ENCODE measurements around the gene ZNF286A.
"Not testable (repeated sequence)": the region's sequence is repeated elsewhere in the genome, so short reads cannot be mapped to it uniquely, and the experiment has no call there.

ZNF286A gene

DNA sequence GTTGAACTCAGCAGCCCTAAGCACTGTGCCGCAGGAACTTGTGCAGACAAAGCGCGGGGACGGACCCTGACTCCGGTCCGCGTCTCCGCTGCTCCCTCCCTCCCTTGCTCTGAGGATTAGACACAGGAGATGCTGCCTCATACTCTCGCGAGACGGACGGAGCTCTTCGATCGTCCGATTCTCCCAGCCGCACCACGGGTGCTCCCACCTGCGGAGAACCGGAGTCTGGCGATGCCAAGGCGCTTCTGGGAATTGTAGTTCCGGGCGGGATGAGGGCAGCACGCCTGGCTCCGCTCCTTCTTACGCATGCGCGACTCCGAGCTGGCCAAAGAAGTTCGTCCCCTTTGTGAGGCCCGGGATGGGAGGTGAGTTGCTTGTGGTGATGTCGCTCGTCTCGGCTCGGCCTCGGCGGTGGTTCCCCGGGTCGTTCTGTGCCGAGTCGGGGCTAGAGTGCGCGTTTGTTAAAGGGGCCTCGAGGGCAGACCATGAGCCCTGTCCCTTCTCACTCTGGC lies at the start of gene ZNF286A:
TSS of gene ZNF286A (plus strand) at position 340 of the 512 bp plus-strand sequence. CDS start 578 bp downstream, outside the sequence.
- DNase-seq (ENCODE audit: low read depth in 2 of 2): peak; percentile 93 to 99

DNA sequence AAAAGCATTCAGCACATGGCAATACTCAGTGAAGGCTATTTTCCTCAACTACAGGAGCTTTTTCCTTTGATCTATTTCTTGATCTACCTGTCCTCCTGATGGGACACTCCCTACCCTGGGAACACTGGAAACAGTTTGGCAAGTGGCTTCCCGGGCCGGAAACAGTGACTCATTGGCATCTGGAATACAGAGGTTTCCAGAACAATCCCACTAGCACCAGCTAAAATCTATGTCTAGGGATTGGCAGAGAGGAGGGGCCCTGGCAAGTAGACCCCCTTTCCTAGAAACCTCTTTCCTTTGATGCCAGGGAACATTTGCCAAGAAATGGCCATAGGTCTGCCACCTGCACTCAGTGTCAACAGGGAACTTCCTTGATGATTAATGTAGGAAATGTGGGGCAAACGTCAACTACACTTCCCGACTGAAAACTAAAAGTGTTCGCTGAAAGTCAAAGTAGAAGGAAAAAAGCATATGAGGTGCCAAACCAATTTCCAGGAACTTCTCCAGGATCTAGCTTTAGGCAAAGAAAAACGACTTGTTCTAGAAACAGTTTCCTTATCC lies 49.6 kb upstream of the ZNF286A start:
- no peak for DNase-seq (ENCODE audit: low read depth in 2 of 2)

DNA sequence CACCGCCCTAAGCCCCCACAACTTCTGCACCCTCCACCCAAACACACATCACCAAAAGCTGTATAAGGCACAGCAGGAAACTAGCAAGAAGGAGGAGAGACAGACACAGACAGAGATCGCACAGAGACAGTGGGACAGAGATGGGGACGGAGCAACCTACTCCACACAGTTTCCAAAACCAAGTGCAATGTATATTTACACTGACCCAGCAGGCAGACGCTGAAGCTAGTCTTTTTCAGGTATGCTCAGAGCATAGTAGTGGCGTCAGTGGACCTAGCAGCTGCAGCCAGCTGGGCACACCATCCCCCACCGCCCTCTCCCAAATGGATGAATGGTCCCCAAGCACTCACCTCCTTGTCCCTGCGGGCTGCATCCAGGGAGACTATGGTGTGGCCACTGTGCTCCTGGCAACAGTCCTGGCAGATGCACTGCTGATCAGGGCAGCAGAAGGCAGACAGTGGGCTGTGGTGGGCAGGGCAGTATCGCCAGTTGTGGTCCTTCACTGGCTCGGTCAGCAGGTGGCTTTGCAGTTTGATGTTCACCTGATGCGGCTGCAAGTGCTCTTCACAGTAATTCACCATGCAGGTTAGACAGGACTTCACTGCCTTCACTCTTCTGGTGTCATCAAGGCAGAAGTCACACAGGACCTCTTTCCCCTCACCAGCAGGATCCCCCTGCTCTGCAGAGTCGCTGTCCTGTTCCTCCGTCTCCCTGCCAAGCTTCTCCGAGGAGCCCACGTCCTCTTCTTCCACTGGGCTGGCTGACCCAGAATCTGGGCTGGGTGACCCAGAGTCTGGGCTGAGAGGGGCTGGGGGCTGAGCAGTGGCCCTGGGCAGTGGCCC lies 48.6 kb upstream of the ZNF286A start:
- DNase-seq (ENCODE audit: low read depth in 2 of 2): no peak

DNA sequence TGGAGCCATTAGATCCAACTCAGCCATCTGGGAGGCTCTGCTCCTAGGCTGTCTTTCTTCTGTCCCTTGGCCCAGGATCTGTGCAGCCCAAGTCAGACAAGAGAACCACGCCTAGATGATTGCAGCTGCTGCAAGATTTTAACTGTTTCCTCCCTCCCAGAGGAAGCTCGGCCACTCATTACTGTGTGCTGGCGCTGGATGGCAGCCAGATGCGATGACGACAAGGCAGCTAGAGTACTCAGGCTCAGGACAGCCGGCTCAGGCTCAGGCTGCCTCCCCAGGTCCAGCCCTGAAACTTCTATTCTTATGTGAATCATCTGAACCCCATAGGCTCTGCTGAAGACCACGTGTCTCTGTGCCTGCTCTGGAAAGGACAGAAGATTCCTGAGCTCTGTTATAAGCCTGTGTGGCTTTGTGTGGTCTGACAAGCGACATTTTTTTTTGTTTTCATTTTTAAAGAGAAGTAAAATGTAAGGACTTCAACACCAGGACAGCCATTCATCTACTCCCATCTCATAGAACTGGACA lies 47.9 kb upstream of the ZNF286A start:
- DNase-seq (ENCODE audit: low read depth in 2 of 2): peak in 1 of 2 donors; percentile 1

DNA sequence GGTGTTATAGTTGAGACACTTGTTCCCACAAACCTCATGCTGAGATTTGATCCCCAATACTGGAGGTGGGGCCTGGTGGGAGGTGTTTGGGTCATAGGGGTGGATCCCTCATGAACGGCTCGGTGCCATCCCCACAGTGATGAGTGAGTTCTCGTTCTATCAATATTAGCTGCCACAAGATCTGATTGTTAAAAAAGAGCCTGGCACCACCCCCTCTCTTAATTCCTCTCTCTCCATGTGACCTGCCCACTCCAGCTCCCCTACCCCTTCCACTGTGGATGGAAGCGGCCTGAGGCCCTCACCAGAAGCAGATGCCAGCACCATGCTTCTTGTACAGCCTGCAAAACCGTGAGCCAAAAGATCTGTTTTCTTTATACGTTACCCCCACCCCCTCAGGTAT lies 46.6 kb upstream of the ZNF286A start:
- no peak for DNase-seq (ENCODE audit: low read depth in 2 of 2)

DNA sequence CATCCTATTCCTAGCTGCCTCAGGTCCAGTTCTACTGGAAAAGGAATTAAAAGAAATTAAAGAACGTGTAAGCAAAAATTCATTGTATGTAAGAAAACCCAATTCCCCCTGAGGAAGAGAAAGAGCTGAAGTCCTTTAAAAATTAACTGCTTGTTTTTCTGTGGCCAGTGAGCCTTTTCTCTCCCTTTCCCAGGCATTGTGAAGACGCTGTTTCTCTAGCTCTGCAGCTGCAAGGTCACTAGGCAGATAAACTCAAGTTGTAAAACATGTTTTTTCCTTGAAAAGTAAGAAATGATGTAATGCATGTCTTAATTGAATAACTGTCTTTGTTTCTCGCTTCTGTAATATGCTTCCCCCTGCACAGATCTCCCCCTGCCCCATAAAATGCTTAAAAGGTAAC lies 45.2 kb upstream of the ZNF286A start:
- DNase-seq (ENCODE audit: low read depth in 2 of 2): not testable (repeated sequence)

DNA sequence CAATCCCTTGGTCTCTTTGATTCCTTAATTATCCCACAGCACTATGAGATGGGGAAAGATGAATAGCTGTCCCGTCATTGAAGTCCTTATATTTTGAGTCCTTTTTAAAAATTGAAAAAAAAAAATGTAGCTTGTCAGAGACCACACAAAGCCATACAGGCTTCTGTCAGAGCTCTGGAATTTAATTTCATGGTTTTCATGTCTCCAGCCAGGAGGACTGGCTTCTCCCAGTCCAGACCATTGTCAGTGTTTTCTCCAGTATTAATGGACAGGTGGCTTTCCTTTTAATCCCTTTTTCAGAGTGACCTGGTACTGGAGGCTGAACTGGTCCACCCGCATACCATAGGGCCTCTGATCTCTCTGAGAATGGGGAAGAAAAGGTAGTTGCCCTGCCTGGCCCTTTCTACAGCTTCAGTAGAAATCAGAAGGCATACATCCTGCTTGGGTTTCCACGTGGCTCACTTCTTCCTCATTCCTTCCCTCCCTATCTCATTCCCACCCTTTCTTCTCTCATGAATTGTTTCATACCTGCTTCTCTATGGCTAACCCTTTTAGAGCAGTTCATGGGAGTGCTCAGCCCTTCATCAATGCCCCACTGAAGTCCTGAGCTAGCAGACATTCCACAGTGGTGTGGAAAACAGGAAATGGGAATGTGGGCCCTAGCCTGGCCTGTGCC lies 44.5 kb upstream of the ZNF286A start:
- no peak for DNase-seq (ENCODE audit: low read depth in 2 of 2)

DNA sequence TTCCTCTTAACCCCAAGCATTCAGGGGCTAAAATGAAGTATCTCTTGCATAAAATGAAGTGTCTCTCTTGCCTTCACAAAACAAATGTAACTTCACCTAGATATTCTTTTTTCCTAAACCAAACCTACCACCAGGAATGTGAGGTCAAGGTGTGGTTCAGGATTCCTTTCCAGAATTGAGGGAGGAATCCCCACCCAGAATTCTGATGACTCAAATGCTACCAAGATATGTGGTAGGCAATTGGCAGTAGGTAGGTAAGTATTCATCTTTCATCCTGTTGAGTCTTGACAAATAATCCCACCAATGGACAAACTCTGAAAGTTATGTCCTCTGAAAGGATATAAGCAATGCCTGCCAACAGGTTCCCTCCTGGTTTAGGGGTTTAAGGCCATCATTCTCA lies 41.7 kb upstream of the ZNF286A start:
- DNase-seq (ENCODE audit: low read depth in 2 of 2): no peak

DNA sequence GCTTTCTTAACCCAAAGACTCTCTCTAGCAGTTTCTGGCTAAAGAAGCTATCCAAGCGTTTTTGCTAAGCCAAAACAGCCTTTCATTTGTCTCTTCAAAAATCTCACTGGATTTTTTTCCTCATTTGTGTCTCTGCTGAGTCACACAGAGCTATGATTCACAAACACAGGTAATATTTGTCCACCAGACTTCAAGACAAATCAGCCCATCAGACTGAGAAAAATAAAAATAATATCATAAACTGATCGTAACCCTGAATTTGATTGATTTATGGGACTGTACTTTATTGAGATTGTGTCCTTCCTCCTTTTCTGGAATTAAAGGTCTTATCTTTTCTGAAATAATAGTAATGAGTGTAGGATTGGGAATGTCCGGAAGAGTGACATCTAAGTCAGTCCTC lies 41.3 kb upstream of the ZNF286A start:
- DNase-seq (ENCODE audit: low read depth in 2 of 2): no peak

DNA sequence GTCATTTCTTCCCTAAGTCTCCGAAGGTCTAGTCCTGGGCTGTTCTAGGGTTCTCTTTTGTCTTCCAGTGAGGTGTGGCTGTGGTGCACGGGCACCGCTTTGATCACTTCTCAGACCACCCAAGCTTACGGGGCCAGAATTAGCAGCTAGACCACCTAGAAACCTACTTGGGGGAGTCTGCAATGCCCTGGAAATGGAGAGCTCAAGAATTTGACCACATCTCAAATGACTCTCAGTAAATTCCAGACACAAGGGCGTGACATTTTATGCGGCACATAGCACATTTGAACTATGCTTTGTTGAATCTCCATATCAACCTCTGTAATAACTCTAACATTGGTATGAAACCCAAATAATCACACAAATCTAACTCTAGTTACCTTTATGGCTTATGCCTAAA lies 40.3 kb upstream of the ZNF286A start:
- DNase-seq (ENCODE audit: low read depth in 2 of 2): no peak

DNA sequence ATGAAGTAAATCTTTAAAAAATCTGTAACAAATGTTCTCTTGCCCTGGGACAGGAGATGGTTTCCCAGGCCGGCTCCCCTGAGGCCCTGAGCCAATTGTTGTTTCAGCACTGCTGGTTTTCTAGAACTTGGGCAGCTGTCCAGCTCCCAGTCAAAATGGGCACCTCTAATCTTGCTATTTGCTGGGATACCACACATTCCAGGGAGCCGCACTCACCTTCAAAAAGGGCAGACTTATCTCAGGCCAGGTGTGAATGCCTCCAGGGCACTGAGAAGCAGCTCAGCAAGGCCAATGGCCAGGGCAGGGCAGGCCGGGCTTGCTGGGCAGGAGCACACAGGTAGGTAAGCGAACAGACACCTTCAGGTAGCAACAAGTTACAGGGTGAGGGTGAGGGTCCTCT lies 39.9 kb upstream of the ZNF286A start:
- no peak for DNase-seq (ENCODE audit: low read depth in 2 of 2)

DNA sequence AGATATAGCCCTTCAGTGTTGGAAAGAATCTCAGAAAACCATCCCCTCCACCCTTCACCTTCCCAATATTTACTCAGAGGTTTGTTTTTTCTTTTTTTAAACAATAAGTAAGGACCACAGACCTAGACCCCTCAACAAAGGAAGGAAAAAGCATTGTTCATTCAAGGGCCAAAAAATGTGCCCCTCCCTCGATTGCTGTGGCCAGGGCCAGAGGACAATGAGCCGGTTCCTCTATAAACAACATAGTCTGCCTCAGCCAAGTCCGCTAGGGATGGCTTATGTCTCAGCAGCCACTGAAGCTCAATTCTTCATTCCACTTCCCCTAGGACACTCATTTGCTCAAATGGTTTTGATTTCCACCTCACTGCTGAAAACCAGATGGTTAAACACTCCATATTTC lies 39.5 kb upstream of the ZNF286A start:
- DNase-seq (ENCODE audit: low read depth in 2 of 2): no peak

DNA sequence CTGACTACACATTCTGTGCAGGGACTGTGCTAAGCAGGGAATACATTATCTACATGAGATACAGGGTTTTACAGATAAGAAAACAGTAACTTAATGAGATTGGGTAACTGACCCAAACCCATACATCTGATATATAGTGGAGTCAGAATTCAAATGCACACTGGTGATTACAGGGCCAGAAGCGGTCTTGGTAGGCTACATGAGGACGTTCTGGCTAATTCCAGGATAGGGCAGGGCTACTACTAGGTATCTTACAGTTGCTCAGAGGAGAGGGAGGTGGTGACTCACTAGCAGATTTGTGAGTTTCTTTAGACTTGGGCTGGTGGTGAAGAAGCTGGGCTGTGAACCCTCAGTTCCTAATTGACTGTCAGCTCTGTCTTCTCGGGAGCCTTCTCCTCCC lies 36.9 kb upstream of the ZNF286A start:
- no peak for DNase-seq (ENCODE audit: low read depth in 2 of 2)

DNA sequence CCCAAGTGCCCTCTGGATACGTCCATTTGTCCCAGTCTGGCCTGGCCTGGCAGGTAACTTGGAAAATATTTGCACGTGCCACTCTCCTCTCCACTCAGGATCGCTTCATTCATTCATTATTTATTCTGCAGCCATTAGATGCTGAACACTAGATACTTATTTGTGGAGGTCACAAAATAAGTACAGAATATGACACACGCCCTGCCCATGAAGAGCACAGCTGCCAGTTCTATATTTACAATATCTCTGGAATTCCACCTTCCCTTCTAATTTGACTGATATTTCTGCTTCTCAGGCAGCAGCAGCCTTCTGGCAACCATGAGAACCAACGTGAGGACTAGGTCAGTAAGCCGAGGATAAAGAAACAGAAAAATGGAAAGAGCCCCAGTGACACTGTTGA lies 36.4 kb upstream of the ZNF286A start:
- no peak for DNase-seq (ENCODE audit: low read depth in 2 of 2)

DNA sequence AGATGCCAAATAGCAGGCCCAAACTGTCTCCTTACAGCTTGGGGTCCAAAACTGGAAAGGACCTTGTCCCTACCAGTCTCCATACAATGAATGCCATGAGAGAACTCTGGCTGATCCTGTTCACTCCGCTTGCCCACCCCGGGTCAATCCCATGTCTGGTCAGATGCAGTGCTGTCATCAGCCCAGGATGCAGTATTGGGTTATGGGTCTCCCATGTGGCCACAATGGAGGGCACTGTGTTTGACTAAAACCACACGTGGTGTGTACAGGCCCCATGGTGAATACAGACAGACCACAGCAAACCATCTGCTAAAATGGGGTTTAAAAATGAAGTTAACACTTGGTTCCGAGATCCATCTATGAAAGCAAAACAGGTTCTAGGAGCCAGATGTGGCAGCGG lies 35.9 kb upstream of the ZNF286A start:
- no peak for DNase-seq (ENCODE audit: low read depth in 2 of 2)

DNA sequence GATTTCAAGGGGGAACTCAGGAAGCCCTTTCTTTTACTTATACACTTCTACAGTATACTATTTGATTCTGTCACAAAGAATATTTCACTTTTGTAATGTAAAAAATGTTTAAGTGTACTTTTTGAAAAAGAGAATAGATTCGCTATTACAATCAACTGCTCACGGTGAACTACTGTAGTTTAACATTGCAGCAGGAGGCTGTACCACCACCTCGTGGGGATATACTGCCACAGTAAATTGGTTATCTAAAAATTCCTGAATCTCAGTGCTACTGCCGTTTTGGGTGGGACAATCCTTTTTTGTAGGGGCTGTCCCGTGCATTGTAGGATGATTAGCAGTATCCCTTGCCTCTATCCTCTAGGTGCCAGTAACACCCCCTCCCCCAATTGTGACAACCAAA lies 30.0 kb upstream of the ZNF286A start:
- DNase-seq (ENCODE audit: low read depth in 2 of 2): not testable (repeated sequence)

DNA sequence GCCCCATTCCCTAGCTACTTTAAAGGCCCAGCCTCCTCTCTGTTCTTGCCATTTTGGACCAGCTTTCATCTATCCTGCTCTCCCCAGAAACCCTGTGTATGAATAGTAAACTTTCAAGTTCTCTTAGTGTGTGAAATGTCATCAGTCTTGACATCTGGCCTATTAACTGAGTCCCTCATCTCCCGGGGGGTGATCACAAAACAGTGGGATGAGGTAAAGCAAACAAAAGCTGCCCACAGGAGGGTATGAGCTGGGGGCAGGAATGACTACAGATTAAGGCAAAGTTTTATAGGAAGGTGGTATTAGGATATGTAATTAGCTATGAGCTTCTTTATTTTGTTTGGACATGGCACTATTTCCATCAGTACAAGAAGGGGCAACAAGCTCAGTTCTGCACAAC lies 24.9 kb upstream of the ZNF286A start:
- DNase-seq (ENCODE audit: low read depth in 2 of 2): not testable (repeated sequence)

DNA sequence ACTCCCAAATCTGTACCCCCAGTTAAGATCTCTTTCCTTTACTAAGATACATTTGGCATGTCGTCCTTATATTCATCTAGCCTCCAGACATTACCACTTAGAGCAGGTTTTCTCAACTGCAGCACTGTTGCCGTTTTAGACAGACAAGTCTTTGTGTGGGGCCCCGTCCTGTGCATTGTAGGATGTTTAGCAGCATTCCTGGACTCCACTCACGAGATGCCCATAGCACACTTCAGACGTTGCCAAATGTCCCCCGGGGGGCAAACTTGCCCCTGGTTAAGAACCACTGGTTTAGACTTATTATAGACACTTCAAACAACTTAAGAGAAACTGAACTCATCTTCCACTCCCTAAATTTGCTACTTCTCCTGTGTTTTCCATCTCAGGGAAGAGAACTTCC lies 23.6 kb upstream of the ZNF286A start:
- DNase-seq (ENCODE audit: low read depth in 2 of 2): not testable (repeated sequence)

DNA sequence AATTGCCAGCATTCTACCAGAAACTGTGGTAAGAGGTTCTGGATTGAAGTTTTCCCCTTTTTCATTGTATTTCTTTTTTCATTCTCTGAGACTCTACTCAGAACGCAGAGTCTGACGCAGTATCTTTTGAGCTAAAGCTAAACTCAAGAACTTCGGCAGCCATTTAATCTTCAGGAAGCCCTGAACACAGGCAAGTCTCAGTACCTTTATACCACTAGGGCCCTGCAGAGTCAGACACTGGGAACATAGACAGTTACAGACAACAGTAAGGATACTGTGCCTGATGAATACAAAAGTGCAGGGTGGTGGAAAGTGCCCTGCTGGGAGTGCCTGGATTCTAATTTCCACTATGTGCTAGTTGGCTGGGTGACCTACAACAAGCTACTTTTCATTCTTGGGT lies 16.4 kb upstream of the ZNF286A start:
- DNase-seq (ENCODE audit: low read depth in 2 of 2): not testable (repeated sequence)

DNA sequence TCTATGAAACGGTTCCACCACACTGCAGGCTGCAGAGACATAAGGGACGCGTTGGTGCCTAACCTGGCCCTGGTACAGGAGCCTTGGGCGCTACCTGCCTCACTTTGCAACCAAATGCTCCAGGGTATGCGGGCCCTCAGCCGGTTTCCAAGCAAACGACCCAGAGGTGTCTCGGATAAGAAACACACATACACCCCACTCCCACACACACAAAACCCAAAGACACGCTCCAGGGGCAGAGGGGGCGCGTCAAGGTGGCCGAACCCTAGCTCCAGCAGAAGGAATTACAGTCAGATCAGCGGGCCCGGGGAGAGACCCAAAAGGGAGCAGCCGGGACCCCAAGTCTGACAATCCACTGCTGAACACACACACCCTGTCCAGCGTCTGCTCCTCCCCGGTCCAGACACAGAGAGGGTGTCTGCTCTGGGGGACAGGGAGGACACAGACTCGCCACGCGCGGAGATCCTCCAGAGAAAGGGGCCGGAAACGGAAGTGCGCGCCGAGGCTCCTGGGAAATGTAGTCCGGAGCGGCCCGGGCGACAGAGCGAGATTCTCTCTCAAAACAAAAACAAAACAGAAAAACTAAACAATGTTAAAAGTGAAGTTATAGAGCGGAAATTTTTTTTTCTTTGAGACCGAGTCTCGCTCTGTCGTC lies 15.6 kb upstream of the ZNF286A start, which contains the start of gene TRIM16:
TSS of gene TRIM16 (minus strand) at position 488 of the 655 bp plus-strand sequence. CDS start 32,702 bp downstream, outside the sequence.
- peak; percentile 70 to 71 for DNase-seq (ENCODE audit: low read depth in 2 of 2)

DNA sequence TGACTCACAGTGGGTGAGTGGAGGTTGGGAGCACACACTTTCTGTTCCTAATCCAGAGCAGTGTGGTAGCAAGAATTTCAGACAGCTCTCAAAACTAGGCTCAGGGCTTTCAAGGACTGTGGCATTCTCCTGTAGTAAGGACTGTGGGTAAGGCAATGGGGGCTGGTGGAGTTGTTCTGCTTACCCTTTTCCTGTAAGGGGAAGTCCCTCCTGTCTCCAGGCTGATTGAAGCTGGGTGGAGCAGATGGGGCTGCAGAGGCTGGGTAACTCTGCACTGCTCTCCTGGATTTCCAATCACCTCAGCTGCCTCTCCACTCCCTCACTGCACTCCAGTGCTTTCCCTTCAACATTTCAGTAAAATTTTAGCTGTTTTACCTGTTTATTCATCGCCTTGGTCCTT lies 12.1 kb upstream of the ZNF286A start:
- DNase-seq (ENCODE audit: low read depth in 2 of 2): not testable (repeated sequence)

DNA sequence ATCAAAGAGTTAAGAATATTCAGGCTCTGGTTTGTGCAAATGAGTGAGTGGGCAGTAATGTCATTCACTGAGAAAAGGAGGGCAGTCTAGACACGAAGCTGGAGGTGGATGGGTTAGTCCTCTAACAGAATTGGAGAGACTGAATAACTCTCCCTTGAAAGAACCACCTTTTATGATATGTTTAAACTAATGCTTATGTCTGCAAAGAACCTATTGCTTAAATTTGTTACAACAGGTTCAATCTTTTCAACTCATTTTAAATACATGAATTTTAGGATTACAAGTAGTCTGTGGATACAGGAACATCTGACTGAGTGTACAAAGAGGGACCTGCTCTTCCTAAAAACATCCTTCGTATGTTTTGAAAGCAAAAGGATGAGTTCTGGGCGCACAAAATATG lies 585 bp upstream of the ZNF286A start:
- not testable (repeated sequence) for DNase-seq (ENCODE audit: low read depth in 2 of 2)

All from stimulated activated CD4-positive, alpha-beta T cell treated with anti-CD3 and anti-CD28 coated beads, Interleukin-4, amount 100 ng/mL, for 48 hours (primary cell).